Endothelial cell (in vitro differentiated cells): ENCODE data around the gene FIGNL1. TPM values are rescaled to one million over a fixed set of nuclear protein-coding genes. Genes with fewer than 3 reads are reported as not detected.

Experiments used
- DNase-seq: peaks from one replicate; pipeline ENCODE4 v3.0.0; 2021; ENCODE audit warnings: low spot score
- H3K27ac Mint-ChIP-seq: one replicate; pipeline ENCODE4 v1.8.0; 2021; ENCODE audit warnings: mixed read lengths, inconsistent platforms; ENCODE audit not compliant: unreplicated experiment
- H3K27me3 Mint-ChIP-seq: one replicate; pipeline ENCODE4 v1.8.0; 2021; ENCODE audit warnings: mild to moderate bottlenecking, moderate library complexity, mixed read lengths, inconsistent platforms; ENCODE audit not compliant: unreplicated experiment
- H3K36me3 Mint-ChIP-seq: one replicate; pipeline ENCODE4 v1.8.0; 2021; ENCODE audit warnings: mild to moderate bottlenecking, low read depth, mixed read lengths, inconsistent platforms; ENCODE audit not compliant: unreplicated experiment
- H3K4me1 Mint-ChIP-seq: one replicate; pipeline ENCODE4 v1.8.0; 2021; ENCODE audit warnings: mild to moderate bottlenecking, mixed read lengths, inconsistent platforms; ENCODE audit not compliant: unreplicated experiment
- H3K4me3 Mint-ChIP-seq: one replicate; pipeline ENCODE4 v1.8.0; 2021; ENCODE audit warnings: mild to moderate bottlenecking, mixed read lengths, inconsistent platforms; ENCODE audit not compliant: unreplicated experiment
- H3K9me3 Mint-ChIP-seq: one replicate; pipeline ENCODE4 v1.8.0; 2021; ENCODE audit warnings: mixed read lengths, inconsistent platforms; ENCODE audit not compliant: unreplicated experiment
- total RNA-seq: library from RNA; stranded (reverse); fragmentation: NEBNext Ultra II Directional; extraction: Animal tissue kit (Norgen Biotek cat#: 25700); gene quantifications from one replicate; pipeline ENCODE4 v1.2.1, GENCODE V29; 2021; ENCODE audit not compliant: unreplicated experiment
- TF ChIP-seq, protein P1 (sequence below): fragments of 200-600 bp; sonication (generic); IDR thresholded peaks from one replicate; pipeline ENCODE4 v1.5.0; 2021; ENCODE audit warnings: antibody characterized with exemption; ENCODE audit not compliant: unreplicated experiment

The FIGNL1 gene
- total RNA-seq, 1 donor from 2014 or later = 18.4 TPM

DNA sequence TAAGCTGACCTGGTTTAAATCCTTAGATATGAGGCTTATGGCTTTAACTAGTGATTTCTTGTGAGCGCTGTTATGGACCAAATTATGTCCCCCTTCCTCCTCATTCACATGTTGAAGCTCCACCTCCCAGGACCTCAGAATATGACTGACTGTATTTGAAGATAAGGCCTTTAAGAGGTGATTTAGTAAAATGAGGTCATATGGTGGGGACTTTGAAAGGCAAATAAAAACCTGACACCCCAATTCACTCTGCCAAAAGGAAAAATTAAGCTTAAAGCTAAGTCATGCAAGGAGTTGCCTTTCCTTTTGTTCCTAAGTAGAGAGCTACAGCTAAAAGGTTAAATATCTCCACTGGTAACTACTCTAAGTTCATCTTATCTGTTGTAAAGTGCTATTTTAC is 36.4 kb upstream of the FIGNL1 start:
- Mint-ChIP-seq H3K4me3 (no peak overlapping the region), H3K27ac (no peak overlapping the region), H3K9me3 (no peaks in the 10 kb centered on the region), H3K4me1 (no peaks in the 10 kb centered on the region), H3K36me3 (no peaks in the 10 kb centered on the region), H3K27me3 (peaks cover 2% of the 10 kb centered on the region)
- DNase-seq = no peak
- TF ChIP-seq, protein P1, sequence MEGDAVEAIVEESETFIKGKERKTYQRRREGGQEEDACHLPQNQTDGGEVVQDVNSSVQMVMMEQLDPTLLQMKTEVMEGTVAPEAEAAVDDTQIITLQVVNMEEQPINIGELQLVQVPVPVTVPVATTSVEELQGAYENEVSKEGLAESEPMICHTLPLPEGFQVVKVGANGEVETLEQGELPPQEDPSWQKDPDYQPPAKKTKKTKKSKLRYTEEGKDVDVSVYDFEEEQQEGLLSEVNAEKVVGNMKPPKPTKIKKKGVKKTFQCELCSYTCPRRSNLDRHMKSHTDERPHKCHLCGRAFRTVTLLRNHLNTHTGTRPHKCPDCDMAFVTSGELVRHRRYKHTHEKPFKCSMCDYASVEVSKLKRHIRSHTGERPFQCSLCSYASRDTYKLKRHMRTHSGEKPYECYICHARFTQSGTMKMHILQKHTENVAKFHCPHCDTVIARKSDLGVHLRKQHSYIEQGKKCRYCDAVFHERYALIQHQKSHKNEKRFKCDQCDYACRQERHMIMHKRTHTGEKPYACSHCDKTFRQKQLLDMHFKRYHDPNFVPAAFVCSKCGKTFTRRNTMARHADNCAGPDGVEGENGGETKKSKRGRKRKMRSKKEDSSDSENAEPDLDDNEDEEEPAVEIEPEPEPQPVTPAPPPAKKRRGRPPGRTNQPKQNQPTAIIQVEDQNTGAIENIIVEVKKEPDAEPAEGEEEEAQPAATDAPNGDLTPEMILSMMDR = no peak

DNA sequence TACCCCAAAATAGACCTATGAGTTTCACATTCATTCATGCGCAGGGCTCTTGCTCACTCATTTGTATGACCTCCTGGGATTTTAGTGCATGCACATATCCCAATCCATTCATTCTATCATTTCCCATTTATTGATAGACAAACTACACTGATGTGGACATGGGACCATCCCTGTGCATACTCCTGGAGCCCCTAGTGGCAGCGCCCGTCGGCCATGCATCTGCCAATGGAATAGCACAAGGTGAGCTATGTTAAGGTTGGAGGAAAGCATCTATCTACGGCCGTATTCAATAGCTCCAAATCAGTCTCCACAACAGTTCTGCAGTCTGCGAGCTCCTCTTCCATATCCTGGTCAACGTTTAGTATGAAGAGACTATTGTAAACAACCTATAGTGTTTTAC is 31.7 kb upstream of the FIGNL1 start:
- Mint-ChIP-seq H3K27ac (no peak overlapping the region), H3K4me1 (no peaks in the 10 kb centered on the region), H3K27me3 (peaks cover 4% of the 10 kb centered on the region), H3K9me3 (no peaks in the 10 kb centered on the region), H3K36me3 (no peaks in the 10 kb centered on the region), H3K4me3 (no peak overlapping the region)
- TF ChIP-seq, protein P1 = no peak
- DNase-seq = no peak

DNA sequence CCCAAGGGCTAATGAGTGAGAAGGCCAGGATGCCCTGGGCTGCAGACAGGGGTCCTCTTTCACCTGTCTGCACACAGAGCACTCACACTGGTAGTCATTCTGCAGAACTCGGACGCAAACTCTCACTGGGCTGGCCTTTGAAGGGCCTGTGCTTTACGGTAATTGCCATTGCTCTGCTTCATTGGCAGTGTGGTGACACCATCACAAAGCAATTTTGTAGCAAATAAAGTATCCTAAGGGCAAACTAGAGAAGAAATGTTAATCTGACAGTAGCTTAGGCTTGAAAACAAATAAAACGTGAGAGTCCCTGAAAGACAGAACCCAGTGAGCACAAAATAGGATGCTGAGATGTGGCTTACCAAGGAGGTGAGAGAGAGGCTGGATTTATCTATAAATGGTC is 30.6 kb upstream of the FIGNL1 start:
- TF ChIP-seq, protein P1 = no peak
- Mint-ChIP-seq H3K9me3 (no peaks in the 10 kb centered on the region), H3K36me3 (no peaks in the 10 kb centered on the region), H3K4me3 (no peak overlapping the region), H3K27me3 (peaks cover 4% of the 10 kb centered on the region), H3K27ac (no peak overlapping the region), H3K4me1 (no peaks in the 10 kb centered on the region)
- DNase-seq = no peak

- TF ChIP-seq, protein P1 = no peak
These were observed 29.8 kb upstream of the FIGNL1 start for GRCh38 chr7:50479743-50480517.

GRCh38 chr7:50477640-50478039 is 27.5 kb upstream of the FIGNL1 start:
- H3K27ac Mint-ChIP-seq = no peak overlapping the region
- H3K4me1 Mint-ChIP-seq = no peaks in the 10 kb centered on the region
- TF ChIP-seq, protein P1 = no peak
- no peaks in the 10 kb centered on the region for H3K9me3 Mint-ChIP-seq
- peaks cover 1% of the 10 kb centered on the region for H3K27me3 Mint-ChIP-seq
- no peaks in the 10 kb centered on the region for H3K36me3 Mint-ChIP-seq
- H3K4me3 Mint-ChIP-seq = no peak overlapping the region
- no peak for DNase-seq

More at GRCh38 chr7:50479743-50480517, 29.8 kb upstream of the FIGNL1 start:
- H3K27me3 Mint-ChIP-seq = peaks cover 4% of the 10 kb centered on the region
- no peaks in the 10 kb centered on the region for H3K9me3 Mint-ChIP-seq
- DNase-seq = no peak
- H3K27ac Mint-ChIP-seq = no peak overlapping the region
- no peaks in the 10 kb centered on the region for H3K36me3 Mint-ChIP-seq
- no peaks in the 10 kb centered on the region for H3K4me1 Mint-ChIP-seq
- H3K4me3 Mint-ChIP-seq = no peak overlapping the region
